NCI-H446 (cell line): Measurements from ENCODE around the gene HECTD1.
A peak's percentile ranks its signal among the peaks of the same experiment; 100 is the strongest.
"Not testable (repeated sequence)": the region's sequence is repeated elsewhere in the genome, so short reads cannot be mapped to it uniquely, and the experiment has no call there.

Source experiments
- DNase-seq, 2 experiments: peaks; one replicate each; lab custom pipeline; 2025; lab: John Stamatoyannopoulos, UW

Gene HECTD1

GRCh38 chr14:31228533-31228932 lies 20.9 kb upstream of the HECTD1 start:
- no peak for DNase-seq

GRCh38 chr14:31224808-31225207 lies 17.2 kb upstream of the HECTD1 start:
- DNase-seq, result no peak

GRCh38 chr14:31223331-31223730 lies 15.7 kb upstream of the HECTD1 start:
- no peak for DNase-seq

DNA sequence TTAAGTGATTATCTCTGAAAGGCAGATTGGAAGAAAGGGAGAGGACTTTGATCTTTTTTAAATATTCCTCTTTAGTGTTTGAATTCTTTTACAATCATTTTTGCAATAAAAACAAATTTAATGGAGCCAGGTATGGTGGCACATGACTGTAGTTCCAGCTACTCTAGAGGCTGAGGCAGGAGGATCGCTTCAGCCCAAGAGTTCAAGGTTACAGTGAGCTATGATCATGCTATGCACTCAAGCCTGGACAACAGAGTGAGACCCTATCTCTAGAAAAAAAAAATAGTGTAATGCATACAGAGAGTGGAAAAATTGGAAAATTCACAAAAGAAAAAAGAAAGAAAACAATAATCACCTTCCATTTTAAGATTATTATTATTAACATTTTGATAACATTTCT lies 15.2 kb upstream of the HECTD1 start:
- DNase-seq, result no peak

GRCh38 chr14:31221266-31221665 lies 13.7 kb upstream of the HECTD1 start:
- DNase-seq, result no peak

GRCh38 chr14:31219169-31219568 lies 11.6 kb upstream of the HECTD1 start:
- no peak for DNase-seq

GRCh38 chr14:31216359-31216758 lies 8.8 kb upstream of the HECTD1 start:
- no peak for DNase-seq

DNA sequence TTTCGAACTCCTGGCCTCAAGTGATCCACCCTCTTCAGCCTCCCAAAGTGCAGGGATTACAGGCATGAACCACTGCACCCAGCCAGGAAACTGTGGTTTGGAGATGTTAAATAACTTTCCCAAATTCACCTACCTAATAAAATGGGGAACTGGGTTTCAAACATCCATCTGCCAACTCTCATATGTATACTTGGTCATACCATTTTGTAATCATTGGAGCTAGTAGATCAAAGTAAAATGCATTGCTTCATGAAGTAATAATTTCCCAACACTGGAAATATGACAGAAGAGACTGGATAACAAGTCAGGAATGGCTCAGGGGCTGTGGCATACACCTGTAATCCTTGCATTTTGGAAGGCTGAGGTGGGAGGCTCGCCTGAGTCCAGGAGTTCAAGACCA lies 5.3 kb upstream of the HECTD1 start:
- no peak for DNase-seq

DNA sequence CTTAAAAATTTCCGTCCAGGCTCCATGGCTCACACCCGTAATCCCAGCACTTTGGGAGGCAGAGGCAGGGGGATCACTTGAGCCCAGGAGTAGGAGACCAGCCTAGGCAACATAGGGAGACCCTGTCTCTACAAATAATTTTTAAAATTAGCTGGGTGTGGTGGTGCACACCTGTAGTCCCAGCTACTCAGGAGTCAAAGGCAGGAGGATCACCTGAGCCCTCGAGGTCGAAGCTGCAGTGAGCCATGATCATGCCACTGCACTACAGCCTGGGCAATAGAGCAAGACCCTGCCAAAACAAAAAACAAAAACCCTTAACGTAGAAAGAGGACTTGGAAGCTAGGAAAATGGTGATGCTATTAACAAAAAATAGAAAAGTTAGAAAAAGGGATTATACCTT lies 2.0 kb upstream of the HECTD1 start:
- no peak for DNase-seq

GRCh38 chr14:31208546-31209424 lies 1.2 kb upstream of the HECTD1 start:
- DNase-seq, result no peak

GRCh38 chr14:31207287-31207754 lies 272 bp downstream of the HECTD1 start:
- DNase-seq, result no peak

- DNase-seq, result peak in 1 of 2 experiments; percentile 55
Observed at GRCh38 chr14:31206536-31207286, 882 bp downstream of the HECTD1 start.

DNA sequence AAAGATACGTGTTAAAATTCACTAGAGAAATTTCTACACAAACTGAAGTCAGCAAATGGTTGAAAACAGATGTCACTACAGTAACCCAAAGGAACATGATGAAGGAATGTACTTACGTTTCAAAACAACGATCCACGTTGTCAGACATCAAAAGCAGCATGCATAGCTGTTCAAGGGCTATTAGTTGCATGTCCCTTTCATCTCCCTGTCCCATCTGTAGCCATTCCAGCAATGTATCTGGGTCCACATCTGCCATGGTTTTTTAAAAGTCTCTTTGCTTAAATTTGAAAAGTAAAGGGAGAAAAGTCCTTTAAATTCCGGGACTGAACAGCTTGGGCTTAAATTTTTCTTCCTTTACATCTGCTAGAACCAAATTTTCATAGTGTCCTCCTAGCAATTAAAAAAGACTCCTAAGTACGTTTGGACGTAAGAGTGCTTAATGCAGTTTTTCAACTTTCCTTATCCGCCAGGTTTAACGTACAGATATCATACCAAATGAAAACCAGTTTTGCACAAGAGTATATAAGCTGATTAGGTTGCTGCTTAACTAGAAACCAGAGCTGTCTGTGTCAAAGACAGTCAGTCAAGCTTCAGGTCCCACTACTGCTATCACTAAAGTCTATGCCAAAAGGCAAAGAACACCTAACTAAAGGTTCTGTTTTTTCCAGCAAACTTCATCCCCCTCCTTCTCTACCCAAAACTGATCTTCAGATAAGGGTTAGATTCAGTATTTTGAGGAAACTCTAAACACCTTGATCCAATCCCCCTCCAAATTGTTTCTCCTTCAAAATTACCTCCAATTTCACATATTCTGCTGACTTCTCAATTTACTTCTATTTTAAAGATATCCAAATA lies 1.7 kb downstream of the HECTD1 start:
- no peak for DNase-seq

DNA sequence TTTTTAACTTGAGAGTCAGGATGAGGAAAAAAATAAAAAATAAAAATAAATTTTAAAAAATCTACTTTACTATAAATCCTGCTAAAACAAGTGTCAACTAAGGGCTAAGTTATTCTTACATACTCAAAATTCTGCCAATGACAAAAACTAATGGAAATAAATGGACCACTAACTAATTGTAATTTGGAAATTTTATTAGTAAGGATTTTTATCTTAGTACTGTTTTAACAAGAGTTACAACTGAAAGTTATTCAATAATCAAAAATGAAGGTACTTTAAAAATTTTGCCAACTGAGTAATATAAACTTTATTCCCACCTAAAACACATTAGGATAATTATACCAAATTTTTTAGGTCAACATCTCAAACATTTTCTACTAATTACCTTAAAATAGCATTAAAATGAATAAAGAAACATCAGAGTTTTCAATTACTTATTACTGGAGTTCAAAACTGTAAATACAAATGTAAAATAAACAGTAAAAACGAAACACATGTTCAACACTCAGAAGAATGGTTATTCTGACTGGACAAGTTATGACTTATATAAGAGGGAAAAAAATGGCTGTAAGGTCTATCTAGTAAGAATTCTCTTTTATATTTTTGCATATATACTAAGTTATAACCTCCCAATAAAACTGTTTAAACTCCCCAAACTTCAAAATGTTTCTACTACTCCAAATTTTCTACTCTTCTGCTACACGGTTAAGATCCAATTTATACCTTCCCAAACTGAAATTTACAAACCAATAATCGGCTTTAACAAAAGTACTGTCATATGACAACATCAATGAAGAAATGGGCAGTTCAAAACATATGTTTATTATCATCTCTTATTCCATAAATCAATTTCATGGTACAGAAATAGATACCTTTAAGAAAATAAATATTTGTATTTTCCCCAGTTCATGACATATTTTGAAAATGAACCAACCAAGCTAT lies 2.7 kb downstream of the HECTD1 start:
- no peak for DNase-seq

- not testable (repeated sequence) for DNase-seq
Observed at GRCh38 chr14:31203899-31204592, 3.5 kb downstream of the HECTD1 start.

GRCh38 chr14:31203414-31203742 lies 4.2 kb downstream of the HECTD1 start:
- DNase-seq, result no peak

GRCh38 chr14:31201111-31201510 lies 6.5 kb downstream of the HECTD1 start:
- no peak for DNase-seq

DNA sequence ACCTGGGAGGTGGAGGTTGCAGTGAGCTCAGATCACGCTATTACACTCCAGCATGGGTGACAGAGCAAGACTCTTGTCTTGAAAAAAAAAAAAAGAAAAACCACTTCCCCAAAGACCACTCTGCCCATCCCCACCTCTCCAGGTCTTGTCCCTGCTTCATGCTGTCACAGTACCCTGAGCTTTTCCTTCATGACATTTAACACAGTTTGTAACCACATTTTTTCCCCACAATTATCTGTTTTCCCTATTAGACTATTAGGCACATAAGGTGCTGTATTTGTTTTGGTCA lies 6.9 kb downstream of the HECTD1 start:
- no peak for DNase-seq

DNA sequence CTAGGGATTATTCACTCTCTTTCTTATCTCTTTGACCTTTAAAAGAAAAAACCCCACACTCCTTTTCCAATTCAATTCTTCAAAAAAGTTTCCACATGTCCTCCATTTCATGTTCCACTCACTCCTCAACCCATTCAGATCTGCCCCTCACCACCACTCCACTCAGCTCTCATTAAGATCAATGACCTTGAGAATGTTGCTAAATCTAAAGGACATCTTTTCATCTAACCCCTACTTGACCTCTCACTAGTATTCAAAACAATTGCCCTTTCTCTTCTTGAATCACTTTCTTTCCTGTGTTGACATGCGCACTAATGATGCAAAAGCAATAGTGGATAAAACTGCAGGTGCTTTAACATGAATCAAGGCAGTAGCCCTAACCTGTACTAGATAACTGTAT lies 9.9 kb downstream of the HECTD1 start:
- no peak for DNase-seq

- no peak for DNase-seq
Observed at GRCh38 chr14:31196839-31197492, 10.6 kb downstream of the HECTD1 start.
